WTC11 (cell line): ENCODE measurements around the gene CD80.

Experiments used
- CREM ChIP-seq: sonication (generic); formaldehyde crosslinking; IDR thresholded peaks from 2 replicates; pipeline ENCODE4 v1.8.1; 2022; ENCODE audit warnings: mild to moderate bottlenecking, missing genetic modification reagents, moderate library complexity
- CTCF ChIP-seq: fragments of 200-600 bp; IDR thresholded peaks from 2 replicates; pipeline ENCODE4 v1.8.0; 2022; ENCODE audit warnings: antibody characterized with exemption
- FOXJ3 ChIP-seq: sonication (generic); formaldehyde crosslinking; IDR thresholded peaks from 2 replicates; pipeline ENCODE4 v1.9.0; 2021; ENCODE audit warnings: missing genetic modification reagents, mild to moderate bottlenecking, borderline replicate concordance
- IRF2 ChIP-seq: sonication (generic); formaldehyde crosslinking; IDR thresholded peaks from 2 replicates; pipeline ENCODE4 v1.8.0; 2022; ENCODE audit warnings: low read depth, missing genetic modification reagents, borderline replicate concordance
- NFATC4 ChIP-seq: fragments of 250-450 bp; sonication (Bioruptor Pico); IDR thresholded peaks from 2 replicates; pipeline ENCODE4 v1.9.0; 2021; ENCODE audit warnings: mild to moderate bottlenecking
- NR1H2 ChIP-seq: sonication (generic); formaldehyde crosslinking; IDR thresholded peaks from 2 replicates; pipeline ENCODE4 v1.9.0; 2021; ENCODE audit warnings: mild to moderate bottlenecking, moderate library complexity, missing genetic modification reagents
- NR3C1 ChIP-seq: sonication (generic); formaldehyde crosslinking; conservative IDR thresholded peaks from 2 replicates; pipeline ENCODE4 v1.8.1; 2023; ENCODE audit warnings: low read depth, mild to moderate bottlenecking, missing genetic modification reagents
- SMAD3 ChIP-seq: sonication (generic); formaldehyde crosslinking; IDR thresholded peaks from 2 replicates; pipeline ENCODE4 v1.8.0; 2022; ENCODE audit warnings: missing genetic modification reagents, mild to moderate bottlenecking, borderline replicate concordance
- ZBTB21 ChIP-seq: sonication (generic); formaldehyde crosslinking; IDR thresholded peaks from 2 replicates; pipeline ENCODE4 v1.8.1; 2023; ENCODE audit warnings: mild to moderate bottlenecking, missing genetic modification reagents, borderline replicate concordance
- ZNF232 ChIP-seq: sonication (generic); formaldehyde crosslinking; IDR thresholded peaks from 2 replicates; pipeline ENCODE4 v1.8.0; 2022; ENCODE audit warnings: mild to moderate bottlenecking, missing genetic modification reagents
- ZNF423 ChIP-seq: fragments of 250-450 bp; sonication (Bioruptor Pico); IDR thresholded peaks from 2 replicates; pipeline ENCODE4 v2.1.2; 2022; ENCODE audit warnings: mild to moderate bottlenecking, moderate library complexity
- TF ChIP-seq, protein P1 (sequence below): sonication (generic); formaldehyde crosslinking; IDR thresholded peaks from 2 replicates; pipeline ENCODE4 v1.8.1; 2022; ENCODE audit warnings: low read depth, missing genetic modification reagents, borderline replicate concordance
- TF ChIP-seq, protein P2 (sequence below): sonication (generic); formaldehyde crosslinking; IDR thresholded peaks from 2 replicates; pipeline ENCODE4 v1.8.1; 2022; ENCODE audit warnings: mild to moderate bottlenecking, moderate library complexity, missing genetic modification reagents

DNA sequence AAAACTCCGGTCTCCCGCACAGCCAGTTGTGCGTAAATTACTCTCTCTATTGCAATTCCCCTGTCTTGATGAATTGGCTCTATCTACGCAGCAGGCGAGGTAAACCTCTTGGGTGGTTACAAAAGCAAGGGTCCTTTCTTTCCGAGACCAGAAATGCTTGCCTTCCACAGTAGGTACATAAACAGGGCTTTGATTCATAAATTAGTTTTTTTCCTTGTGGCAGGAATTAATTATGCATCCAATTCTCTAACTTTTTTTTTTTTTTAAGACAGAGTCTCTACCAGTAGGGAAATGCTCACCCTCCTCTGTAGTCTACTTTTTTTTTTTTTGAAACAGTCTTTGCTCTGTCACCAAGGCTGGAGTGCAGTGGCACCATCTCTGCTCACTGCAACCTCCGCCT lies 16.3 kb downstream of the CD80 start:
- TF ChIP-seq ZNF423 (CRISPR knock-in tag) (no peak), NR1H2 (CRISPR knock-in tag) (no peak), CTCF (no peak), NFATC4 (CRISPR knock-in tag) (no peak), FOXJ3 (CRISPR knock-in tag) (no peak), ZBTB21 (CRISPR knock-in tag) (no peak), CREM (CRISPR knock-in tag) (no peak), IRF2 (no peak), NR3C1 (no peak), SMAD3 (CRISPR knock-in tag) (no peak), ZNF232 (CRISPR knock-in tag) (no peak)
- TF ChIP-seq, protein P1, sequence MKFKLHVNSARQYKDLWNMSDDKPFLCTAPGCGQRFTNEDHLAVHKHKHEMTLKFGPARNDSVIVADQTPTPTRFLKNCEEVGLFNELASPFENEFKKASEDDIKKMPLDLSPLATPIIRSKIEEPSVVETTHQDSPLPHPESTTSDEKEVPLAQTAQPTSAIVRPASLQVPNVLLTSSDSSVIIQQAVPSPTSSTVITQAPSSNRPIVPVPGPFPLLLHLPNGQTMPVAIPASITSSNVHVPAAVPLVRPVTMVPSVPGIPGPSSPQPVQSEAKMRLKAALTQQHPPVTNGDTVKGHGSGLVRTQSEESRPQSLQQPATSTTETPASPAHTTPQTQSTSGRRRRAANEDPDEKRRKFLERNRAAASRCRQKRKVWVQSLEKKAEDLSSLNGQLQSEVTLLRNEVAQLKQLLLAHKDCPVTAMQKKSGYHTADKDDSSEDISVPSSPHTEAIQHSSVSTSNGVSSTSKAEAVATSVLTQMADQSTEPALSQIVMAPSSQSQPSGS: no peak
- TF ChIP-seq, protein P2, sequence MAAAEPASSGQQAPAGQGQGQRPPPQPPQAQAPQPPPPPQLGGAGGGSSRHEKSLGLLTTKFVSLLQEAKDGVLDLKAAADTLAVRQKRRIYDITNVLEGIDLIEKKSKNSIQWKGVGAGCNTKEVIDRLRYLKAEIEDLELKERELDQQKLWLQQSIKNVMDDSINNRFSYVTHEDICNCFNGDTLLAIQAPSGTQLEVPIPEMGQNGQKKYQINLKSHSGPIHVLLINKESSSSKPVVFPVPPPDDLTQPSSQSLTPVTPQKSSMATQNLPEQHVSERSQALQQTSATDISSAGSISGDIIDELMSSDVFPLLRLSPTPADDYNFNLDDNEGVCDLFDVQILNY: no peak
